Omental fat pad (tissue), 4 donors: ENCODE data around the gene ULBP1. TPM values are rescaled to one million over a fixed set of nuclear protein-coding genes. Genes with fewer than 3 reads are reported as not detected.
"Not testable (repeated sequence)": the region's sequence is repeated elsewhere in the genome, so short reads cannot be mapped to it uniquely, and the experiment has no call there.

Source experiments
- ATAC-seq: fragments of 150-250 bp; one replicate; pipeline ENCODE4 v1.9.1; 2016; ENCODE audit warnings: mild to moderate bottlenecking, moderate library complexity; ENCODE audit not compliant: low FRiP score
- DNase-seq: peaks from one replicate; pipeline ENCODE4 v3.0.0-alpha.2; 2019; ENCODE audit warnings: low spot score
- CTCF ChIP-seq, 3 donors: fragments of 450-650 bp; IDR thresholded peaks; one replicate each; pipeline ENCODE4 v1.5.1; 2016 to 2017; ENCODE audit warnings: antibody characterized with exemption in 3 of 3, mild to moderate bottlenecking in 3 of 3, moderate library complexity in 2 of 3
- total RNA-seq, 4 donors: library from RNA; depleted of rRNA; stranded (reverse); fragments of >200 nt; gene quantifications; one replicate each; pipeline ENCODE4 v1.1.0, GENCODE V29; 2016

Gene ULBP1
- total RNA-seq, 4 donors from 2014 or later: 0.25 to 0.37 TPM; not detected in 2

DNA sequence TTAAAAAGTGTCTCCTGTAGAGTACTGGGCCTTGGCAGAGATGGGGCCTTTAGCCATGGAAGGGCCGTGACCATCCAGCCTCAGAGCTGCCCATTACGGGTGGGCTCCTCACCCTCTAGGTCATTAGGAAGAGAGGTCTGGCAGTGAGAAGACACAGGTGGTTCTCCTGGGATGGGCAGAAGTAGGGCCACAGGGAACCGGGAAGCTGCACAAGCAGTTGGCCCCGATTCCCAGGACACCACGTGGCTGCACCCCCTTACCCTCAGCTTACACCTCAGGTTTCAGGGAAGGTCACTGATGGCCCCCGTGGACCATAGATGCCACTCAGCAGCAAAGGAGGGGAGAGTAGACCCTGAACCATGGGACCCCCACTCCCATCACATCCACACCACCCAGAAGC is 42.4 kb upstream of the ULBP1 start:
- no peak for TF ChIP-seq CTCF (IDR thresholded peaks at IDR 0.05)
- DNase-seq: no peak
- ATAC-seq: no peak

GRCh38 chr6:149922091-149922490 is 41.7 kb upstream of the ULBP1 start:
- ATAC-seq, DNase-seq: not testable (repeated sequence)

GRCh38 chr6:149922642-149923326 is 41.0 kb upstream of the ULBP1 start, which contains the start of gene RAET1G:
Gene RAET1G, minus strand, starts transcription at chr6:149923121. Its CDS starts 111 bp downstream, at chr6:149923010.
- peak; percentile 94 for ATAC-seq
- peak; percentile 87 for DNase-seq
- TF ChIP-seq CTCF (IDR thresholded peaks at IDR 0.05): no peak

DNA sequence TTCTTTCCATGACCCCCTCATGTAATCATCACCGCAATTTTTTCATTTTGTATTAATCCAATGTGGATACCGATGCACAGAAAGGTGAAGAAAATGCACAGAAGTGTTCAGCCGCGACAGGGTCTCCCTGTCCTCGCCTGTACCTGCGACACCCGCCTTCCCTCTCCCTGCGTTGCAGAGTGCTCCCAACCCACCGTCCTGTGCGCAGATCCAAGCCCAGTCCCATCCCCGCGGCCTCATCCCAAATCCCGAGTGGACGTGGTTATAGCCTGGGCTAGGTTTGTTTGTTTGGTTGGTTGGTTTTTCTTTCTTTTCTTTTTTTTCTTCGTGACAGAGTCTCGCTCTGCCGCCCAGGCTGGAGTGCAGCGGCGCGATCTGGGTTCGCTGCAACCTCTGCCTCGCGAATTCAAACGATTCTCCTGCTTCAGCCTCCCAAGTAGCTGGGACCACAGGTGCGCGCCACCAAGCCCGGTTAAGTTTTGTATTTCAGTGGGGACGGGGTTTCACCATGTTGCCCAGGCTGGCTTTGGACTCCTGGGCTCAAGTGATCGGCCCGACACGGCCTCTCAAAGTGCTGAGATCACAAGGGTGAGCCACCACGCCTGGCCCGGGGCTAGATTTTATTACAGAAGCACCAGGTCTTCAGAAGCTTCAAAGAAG is 40.3 kb upstream of the ULBP1 start:
- no peak for ATAC-seq
- no peak for DNase-seq

GRCh38 chr6:149924206-149924932 is 39.4 kb upstream of the ULBP1 start:
- ATAC-seq: no peak
- no peak for TF ChIP-seq CTCF (IDR thresholded peaks at IDR 0.05)
- DNase-seq: no peak

More for the DNA sequence above, 40.3 kb upstream of the ULBP1 start:
- TF ChIP-seq CTCF (IDR thresholded peaks at IDR 0.05): no peak

DNA sequence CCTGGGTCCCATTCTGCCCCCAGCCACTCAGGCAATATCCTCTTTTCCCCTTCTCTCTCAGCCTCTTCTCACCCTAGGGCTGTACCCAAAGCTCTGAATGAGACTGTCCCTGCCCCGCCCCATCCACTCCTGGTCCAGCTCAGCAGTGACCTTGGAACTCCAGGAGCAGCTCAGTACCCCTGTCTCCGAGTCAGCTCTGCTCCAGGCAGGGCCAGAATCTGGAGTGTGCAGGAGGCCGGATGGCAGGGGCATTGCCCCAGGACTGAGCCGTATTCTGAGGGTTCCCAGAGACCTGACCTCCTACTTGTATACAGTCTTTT is 38.9 kb upstream of the ULBP1 start:
- TF ChIP-seq CTCF (IDR thresholded peaks at IDR 0.05): no peak
- ATAC-seq: no peak
- no peak for DNase-seq

DNA sequence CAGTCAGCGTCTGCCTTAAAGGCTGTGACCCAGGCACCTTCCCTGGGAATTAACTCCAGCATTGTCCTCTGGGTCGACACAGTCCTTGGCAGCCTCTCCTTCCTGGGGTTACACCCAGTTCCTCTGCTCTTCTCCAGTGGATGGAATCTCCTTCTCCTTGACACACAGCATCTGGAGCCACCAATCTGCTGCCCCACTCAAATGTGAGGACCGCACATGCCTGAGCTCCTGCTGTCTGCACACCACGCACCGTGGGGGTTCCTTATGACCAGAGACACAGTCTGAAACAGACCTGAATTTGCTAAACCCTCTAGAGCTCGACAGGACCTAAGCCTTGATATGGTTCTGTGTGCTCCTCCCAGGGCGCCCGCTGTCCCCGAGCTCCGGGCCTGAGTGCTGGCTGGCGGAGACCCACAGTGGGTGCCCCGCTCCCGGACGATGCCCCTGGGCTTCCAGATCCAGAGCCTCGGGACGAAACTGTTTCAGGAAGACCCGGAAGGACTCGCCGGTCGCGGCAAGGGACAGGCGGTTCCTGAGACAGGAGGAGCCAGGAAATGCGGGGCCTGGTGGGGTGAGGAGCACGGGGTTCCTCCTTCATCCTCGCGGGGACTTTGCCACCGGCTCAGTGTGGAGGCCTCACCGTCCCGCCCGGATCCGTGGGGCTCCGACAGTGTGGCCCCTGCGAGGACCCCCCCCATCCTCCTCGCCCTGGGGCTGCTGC is 38.3 kb upstream of the ULBP1 start:
- TF ChIP-seq CTCF (IDR thresholded peaks at IDR 0.05): no peak
- DNase-seq: no peak

More for the DNA sequence above, 38.3 kb upstream of the ULBP1 start:
- ATAC-seq: peak; percentile 11
